ENCODE results near the gene C13orf46.

DNA sequence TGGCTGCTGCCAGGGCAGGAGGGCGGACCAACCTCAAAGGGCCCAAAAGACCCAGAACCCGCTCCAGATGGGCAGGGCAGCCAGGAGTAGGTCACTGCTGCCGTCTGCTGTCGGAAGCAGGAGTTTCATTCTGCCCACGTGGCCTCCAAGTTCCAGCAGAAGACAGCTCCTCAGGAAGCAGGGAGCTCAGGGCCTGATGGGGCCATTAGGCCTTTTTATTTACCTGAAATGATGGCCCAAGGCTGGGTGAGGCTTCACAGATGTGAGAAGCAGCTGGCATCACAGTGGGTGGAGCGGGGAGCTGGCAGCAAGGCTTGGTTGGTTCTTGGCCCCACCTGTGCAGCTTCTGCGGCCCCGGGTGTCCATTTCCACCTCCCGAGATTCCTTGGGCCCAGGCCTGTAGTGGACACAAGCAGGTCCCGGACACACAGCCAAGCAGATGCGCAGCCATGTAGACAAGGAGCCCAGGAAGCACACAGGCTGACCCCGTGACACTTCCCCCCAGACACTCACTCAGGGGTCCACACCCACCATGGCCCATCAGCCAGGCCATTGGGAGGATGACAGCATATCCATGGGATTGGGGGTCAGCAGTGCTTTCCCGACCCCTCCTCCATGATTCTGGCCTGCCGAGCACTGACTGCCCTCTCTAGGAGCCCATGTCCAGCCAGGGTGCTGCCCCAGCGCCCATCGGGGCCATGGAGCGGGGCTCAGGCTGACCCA lies 26.4 kb downstream of the C13orf46 start:
- no peak for TF ChIP-seq EZH2 (IDR thresholded peaks at IDR 0.05; ENCODE audit: insufficient read depth, poor library complexity, severe bottlenecking)
- TF ChIP-seq EZH2phosphoT487 (IDR thresholded peaks at IDR 0.05; ENCODE audit: insufficient read depth, low read depth): no peak
